ENCODE results near the gene DLGAP1. TPM values are rescaled to one million over a fixed set of nuclear protein-coding genes. Genes with fewer than 3 reads are reported as not detected.

The DLGAP1 gene
- total RNA-seq, 6 experiments from 2014 or later = 0.19 to 1.3 (median 0.62) TPM

DNA sequence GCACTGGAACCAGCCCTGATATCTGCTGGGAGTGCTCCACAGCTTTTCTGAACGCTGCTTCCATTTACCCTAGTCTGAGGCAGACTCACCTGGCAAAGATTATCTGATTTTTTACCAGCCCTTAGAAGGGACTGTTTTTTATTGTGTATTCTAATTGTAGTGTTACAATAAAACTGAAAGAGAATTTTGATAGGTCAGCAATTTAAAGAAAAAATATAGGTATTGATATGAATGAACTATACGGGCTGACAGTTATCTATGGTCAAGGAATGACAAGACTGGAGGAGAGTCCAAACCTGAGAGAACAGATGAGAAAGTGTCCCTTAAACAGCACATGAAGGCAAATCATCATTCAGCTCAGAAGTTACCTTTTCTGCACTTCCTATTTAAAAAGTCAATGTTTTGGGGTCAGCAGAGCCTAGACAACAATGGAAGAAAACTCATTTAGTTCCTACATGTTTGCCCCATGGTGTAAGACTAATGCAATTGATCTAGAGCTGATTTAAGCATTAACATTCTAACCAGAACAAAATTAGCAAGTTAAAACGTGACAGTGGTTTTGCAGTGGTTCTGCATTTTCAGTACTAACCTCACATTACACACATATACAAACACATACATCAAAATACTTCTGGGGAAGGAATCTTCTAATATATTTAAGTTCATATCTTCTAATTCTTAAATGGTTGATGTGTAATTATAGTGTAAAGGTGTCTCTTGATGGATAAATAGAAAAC is 504.3 kb downstream of the DLGAP1 start:
- H3K27me3 Mint-ChIP-seq (ENCODE audit: insufficient read depth) = peaks cover 7% of the 10 kb centered on the region
- no peaks in the 10 kb centered on the region for H3K9me3 Mint-ChIP-seq
- no peak overlapping the region for H3K27ac Mint-ChIP-seq
- no peak for DNase-seq
- H3K4me3 Mint-ChIP-seq = no peak overlapping the region
- peaks cover 26% of the 10 kb centered on the region for H3K4me1 Mint-ChIP-seq (ENCODE audit: low read depth)
- no peaks in the 10 kb centered on the region for H3K36me3 Mint-ChIP-seq (ENCODE audit: low read depth)
- TF ChIP-seq, protein P1, sequence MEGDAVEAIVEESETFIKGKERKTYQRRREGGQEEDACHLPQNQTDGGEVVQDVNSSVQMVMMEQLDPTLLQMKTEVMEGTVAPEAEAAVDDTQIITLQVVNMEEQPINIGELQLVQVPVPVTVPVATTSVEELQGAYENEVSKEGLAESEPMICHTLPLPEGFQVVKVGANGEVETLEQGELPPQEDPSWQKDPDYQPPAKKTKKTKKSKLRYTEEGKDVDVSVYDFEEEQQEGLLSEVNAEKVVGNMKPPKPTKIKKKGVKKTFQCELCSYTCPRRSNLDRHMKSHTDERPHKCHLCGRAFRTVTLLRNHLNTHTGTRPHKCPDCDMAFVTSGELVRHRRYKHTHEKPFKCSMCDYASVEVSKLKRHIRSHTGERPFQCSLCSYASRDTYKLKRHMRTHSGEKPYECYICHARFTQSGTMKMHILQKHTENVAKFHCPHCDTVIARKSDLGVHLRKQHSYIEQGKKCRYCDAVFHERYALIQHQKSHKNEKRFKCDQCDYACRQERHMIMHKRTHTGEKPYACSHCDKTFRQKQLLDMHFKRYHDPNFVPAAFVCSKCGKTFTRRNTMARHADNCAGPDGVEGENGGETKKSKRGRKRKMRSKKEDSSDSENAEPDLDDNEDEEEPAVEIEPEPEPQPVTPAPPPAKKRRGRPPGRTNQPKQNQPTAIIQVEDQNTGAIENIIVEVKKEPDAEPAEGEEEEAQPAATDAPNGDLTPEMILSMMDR (IDR thresholded peaks at IDR 0.05) = no peak

DNA sequence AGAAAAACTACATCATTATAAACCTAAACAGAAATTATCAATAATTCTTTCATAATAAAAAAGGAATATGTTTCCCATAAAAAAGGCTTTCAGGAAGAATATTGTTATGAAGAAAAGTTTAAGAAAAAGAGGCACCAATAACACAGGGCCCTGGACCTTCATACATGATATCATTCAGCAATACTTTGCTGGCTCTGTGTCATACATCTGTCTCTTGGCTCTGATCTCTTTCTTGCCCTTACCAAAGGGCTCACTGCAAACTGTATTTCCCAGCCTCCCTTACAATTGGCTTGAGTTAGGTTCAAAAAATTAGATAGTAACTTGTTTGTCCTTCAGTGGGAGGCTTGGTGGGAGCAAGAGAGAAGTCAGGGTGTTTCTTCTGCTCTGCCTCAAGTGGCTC is 506.1 kb downstream of the DLGAP1 start:
- DNase-seq = no peak
- H3K27ac Mint-ChIP-seq = no peak overlapping the region
- H3K4me3 Mint-ChIP-seq = no peak overlapping the region
- peaks cover 26% of the 10 kb centered on the region for H3K4me1 Mint-ChIP-seq (ENCODE audit: low read depth)
- TF ChIP-seq, protein P1 (IDR thresholded peaks at IDR 0.05) = no peak
- H3K9me3 Mint-ChIP-seq = no peaks in the 10 kb centered on the region
- no peaks in the 10 kb centered on the region for H3K36me3 Mint-ChIP-seq (ENCODE audit: low read depth)
- peaks cover 7% of the 10 kb centered on the region for H3K27me3 Mint-ChIP-seq (ENCODE audit: insufficient read depth)

GRCh38 chr18:3947383-3947782 is 507.7 kb downstream of the DLGAP1 start:
- TF ChIP-seq, protein P1 (IDR thresholded peaks at IDR 0.05) = no peak
- DNase-seq = no peak

DNA sequence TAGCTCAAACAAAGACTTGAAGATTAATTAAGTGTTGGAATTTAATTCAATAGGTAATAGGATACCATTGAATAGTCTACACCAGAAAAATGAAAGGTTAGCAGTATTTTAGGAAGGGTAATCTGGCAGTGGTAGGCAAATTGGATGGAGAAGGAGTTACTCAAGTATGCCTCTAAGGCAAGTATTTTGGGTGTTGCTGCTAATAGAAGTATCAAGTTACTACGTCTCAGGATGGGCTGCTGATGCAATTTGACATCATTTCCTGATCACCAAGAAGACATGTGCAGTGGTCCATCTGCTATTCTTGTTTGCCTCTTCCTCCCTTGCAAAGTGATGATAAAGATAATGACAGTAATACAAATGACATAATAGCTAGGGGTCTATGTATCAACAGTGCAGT is 519.8 kb downstream of the DLGAP1 start:
- no peak overlapping the region for H3K27ac Mint-ChIP-seq
- H3K27me3 Mint-ChIP-seq (ENCODE audit: insufficient read depth) = no peaks in the 10 kb centered on the region
- no peak for DNase-seq
- TF ChIP-seq, protein P1 (IDR thresholded peaks at IDR 0.05) = no peak
- no peaks in the 10 kb centered on the region for H3K36me3 Mint-ChIP-seq (ENCODE audit: low read depth)
- H3K9me3 Mint-ChIP-seq = peaks cover 4% of the 10 kb centered on the region; the same call in 1 of the 2 replicates
- H3K4me1 Mint-ChIP-seq (ENCODE audit: low read depth) = 0 out of 2 replicates have a peak, but pooled peaks cover 6% of the 10 kb centered on the region
- H3K4me3 Mint-ChIP-seq = no peak overlapping the region

More at GRCh38 chr18:3947383-3947782, 507.7 kb downstream of the DLGAP1 start:
- Mint-ChIP-seq H3K36me3 (ENCODE audit: low read depth) (no peaks in the 10 kb centered on the region), H3K9me3 (no peaks in the 10 kb centered on the region), H3K27ac (no peak overlapping the region), H3K4me3 (no peak overlapping the region), H3K27me3 (ENCODE audit: insufficient read depth) (peaks cover 7% of the 10 kb centered on the region), H3K4me1 (ENCODE audit: low read depth) (peaks cover 21% of the 10 kb centered on the region)

- Mint-ChIP-seq H3K27ac (no peak overlapping the region), H3K4me3 (no peak overlapping the region), H3K27me3 (ENCODE audit: insufficient read depth) (no peaks in the 10 kb centered on the region), H3K36me3 (ENCODE audit: low read depth) (no peaks in the 10 kb centered on the region), H3K9me3 (no peaks in the 10 kb centered on the region), H3K4me1 (ENCODE audit: low read depth) (0 out of 2 replicates have a peak, but pooled peaks cover 6% of the 10 kb centered on the region)
- TF ChIP-seq, protein P1 (IDR thresholded peaks at IDR 0.05) = no peak
- no peak for DNase-seq
These were observed 522.8 kb downstream of the DLGAP1 start for GRCh38 chr18:3932276-3932675.

All from HFFc6 (cell line).